GM21576 (cell line): Measurements from ENCODE around the gene L3MBTL4.
A peak's percentile ranks its signal among the peaks of the same experiment; 100 is the strongest.
"Not testable (repeated sequence)": the region's sequence is repeated elsewhere in the genome, so short reads cannot be mapped to it uniquely, and the experiment has no call there.

ENCODE experiments used
- ATAC-seq: cut with Tn5 transposase; IDR thresholded peaks from one replicate; pipeline ENCODE4 v1.9.1; 2021; ENCODE audit warnings: mild to moderate bottlenecking, moderate library complexity; ENCODE audit not compliant: unreplicated experiment

L3MBTL4 gene

DNA sequence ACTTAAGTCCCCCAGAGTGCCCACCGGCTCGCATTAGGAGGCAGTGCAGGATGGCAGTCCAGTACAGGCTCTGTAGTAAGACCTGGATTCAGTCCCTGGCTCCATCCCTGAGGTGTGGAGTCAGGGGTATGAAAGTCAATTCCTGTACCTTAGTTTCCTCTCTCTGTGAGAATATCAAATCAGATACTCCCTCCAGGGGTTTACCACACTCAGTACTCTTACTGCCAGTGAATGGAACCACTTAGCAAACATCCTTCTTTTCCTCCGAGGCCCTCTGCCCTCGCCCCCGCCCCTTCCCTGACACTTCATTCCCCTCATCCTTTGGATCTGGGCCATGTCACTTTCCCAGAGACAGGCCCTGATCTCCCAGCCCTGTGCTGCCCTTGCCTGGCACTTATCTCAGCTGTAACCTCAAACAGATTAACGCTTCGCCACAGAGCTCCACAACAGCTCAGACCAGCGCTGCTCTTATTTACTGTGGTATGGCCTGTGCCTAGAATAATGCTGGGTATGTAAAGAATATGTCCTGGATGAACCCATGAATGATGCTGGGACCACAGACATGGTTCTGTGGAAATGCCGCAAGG, 360.4 kb downstream of the L3MBTL4 start:
- ATAC-seq = no peak

DNA sequence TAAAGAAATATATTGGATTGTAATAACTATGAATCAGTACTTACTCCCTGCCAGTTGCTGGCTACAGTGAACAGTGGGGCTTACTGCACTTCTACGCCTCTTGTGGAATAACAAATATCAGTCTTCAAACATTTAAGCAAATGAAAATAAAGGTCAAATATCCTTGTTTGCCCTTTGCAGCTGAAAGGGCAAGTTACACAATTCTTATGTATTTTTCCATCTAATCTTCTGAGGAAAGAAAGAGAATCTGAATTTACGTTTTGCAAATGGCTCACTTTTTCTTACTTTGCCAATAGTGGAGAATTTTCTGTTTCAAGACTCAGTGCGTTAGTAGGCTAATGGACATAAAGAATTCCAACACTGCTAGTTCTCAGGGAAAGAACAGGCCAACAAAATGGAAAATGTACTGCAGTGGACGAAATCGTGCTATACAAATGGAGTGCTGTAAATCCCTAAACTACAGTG, 362.2 kb downstream of the L3MBTL4 start:
- ATAC-seq = no peak

GRCh38 chr18:6047596-6047995, 367.1 kb downstream of the L3MBTL4 start:
- not testable (repeated sequence) for ATAC-seq

GRCh38 chr18:6044773-6045172, 369.9 kb downstream of the L3MBTL4 start:
- ATAC-seq = no peak

GRCh38 chr18:6044319-6044718, 370.4 kb downstream of the L3MBTL4 start:
- no peak for ATAC-seq

- no peak for ATAC-seq
These were observed 375.7 kb downstream of the L3MBTL4 start for GRCh38 chr18:6039055-6039454.

DNA sequence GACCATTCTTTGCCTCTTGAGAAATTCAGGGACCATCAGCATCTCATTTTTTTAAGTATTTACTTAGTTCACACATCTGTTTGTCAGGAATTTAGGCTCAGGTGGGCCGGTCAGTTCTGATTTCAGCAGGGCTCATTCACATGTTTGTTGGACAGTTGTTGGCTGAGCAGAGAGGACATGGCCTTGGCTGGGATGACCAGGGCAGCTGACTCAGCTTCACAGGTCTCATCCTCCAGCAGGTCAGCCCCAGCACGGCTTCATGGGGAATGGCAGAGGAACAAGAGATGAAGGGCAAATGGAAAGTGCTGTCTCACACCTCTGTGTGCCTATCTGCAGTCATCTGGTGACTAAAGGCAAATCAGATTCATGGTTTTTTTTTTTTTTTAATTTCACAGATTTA, 383.3 kb downstream of the L3MBTL4 start:
- ATAC-seq = no peak

DNA sequence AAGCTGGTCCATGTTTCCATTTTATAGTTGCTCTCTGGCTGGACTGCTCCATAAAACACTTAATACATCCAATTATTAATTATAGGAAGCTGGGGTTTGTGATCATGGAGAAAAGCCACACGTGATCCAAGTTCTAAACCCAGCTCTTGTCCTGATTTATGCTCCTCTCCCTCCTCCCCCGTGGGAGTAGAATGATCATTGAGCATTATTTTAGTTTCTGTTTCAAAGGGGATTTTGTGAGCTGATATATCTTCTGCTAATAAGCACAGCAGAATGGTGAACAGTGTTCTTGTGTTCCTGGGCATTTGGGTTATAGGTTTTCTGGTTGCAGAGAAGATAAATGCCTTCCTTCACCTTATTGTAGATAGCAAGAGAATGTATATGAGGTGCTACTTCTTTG, 383.7 kb downstream of the L3MBTL4 start:
- no peak for ATAC-seq

- no peak for ATAC-seq
These were observed 389.9 kb downstream of the L3MBTL4 start for GRCh38 chr18:6024745-6025248.

- no peak for ATAC-seq
These were observed 391.2 kb downstream of the L3MBTL4 start for GRCh38 chr18:6023551-6023950.

DNA sequence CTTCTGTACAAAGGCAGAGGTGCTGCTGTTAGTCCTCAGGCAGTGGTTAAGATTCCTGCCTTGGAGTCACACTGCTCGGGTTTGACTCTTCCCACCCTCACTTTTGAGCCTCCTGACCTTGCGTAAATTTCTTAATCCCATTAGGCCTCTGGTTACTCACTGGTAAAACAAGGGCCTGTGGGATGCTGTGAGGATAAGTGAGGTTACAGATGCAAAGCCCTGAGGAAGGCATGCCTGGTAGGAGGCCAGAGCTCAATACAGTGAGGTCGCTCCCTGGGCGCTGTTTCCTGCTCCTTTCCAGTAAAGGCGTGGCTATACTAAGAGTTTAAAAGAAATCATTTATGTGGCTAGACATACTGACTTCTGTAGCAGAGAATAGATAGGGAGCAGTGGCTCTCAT, 391.9 kb downstream of the L3MBTL4 start:
- ATAC-seq = no peak

GRCh38 chr18:6022074-6022444, 392.7 kb downstream of the L3MBTL4 start:
- ATAC-seq = no peak

- no peak for ATAC-seq
These were observed 393.2 kb downstream of the L3MBTL4 start for GRCh38 chr18:6021306-6022073.

- ATAC-seq = no peak
These were observed 396.0 kb downstream of the L3MBTL4 start for GRCh38 chr18:6018671-6019070.

- ATAC-seq = no peak
These were observed 397.5 kb downstream of the L3MBTL4 start for GRCh38 chr18:6017171-6017570.

DNA sequence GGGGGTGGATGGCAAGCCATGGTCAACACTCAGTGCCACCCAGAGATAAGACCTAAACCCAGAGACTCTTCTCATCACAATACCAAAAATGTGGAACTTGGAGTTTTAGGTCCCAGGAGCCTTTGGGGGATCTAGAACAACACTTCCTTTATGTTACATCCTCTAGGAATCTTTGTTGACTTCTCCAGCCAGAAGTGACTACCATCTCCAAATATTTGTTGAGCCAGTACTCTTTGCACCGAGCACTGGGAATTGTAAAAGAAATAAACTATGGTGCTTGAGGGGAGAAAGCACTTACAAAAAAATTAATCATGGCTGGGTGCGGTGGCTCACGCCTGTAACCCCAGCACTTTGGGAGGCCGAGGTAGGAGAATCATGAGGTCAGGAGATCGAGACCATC, 399.3 kb downstream of the L3MBTL4 start:
- no peak for ATAC-seq

DNA sequence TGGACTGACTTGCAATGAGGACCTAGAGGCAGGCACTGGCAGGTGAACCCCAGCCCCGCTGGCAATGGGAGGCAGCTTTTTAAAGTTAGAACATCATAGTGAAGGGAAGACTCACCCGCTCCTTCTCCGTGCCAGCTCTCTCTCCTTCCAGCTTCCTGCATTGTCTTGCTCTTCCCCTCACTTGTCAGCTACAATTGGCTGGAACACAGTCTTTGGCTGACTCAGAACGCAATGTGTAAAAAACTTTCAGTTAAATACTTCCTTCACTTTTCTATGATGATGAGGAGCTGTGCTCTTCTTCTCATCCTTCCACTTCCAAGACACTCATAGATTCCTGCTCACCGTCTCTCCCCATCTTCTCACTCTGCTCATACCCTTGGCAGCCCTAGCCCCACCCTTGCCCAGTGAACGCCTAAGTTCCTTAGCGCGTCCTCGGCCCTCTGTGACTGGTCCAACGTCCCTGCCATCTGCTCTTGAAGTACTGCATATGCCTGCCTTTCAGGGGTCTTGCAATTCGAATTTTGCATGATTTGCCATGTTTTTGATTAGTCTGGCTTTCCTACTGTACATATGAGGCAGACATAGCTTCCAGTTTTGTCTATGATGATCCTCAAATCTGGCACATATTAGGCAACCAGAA, 401.4 kb downstream of the L3MBTL4 start:
- no peak for ATAC-seq

DNA sequence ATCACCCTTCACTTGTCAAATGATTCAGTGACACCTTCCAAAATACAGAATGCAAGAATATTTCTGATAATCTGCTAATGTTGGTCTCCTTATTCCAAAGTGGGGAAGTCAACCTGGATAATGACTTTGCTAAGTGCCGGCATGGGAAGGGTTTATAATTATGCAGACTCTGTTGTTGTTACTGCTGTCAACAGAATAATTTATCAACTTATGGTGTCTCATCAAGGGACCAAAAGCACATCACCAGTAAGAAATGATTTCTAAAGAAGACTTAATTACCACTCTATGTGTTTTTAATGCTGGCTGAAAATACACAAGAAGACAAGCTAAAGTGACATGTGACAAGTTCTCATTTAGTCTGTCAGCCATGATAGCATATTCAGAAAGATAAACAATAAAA, 403.8 kb downstream of the L3MBTL4 start:
- ATAC-seq = no peak

- ATAC-seq = no peak
These were observed 404.4 kb downstream of the L3MBTL4 start for GRCh38 chr18:6010284-6010683.

DNA sequence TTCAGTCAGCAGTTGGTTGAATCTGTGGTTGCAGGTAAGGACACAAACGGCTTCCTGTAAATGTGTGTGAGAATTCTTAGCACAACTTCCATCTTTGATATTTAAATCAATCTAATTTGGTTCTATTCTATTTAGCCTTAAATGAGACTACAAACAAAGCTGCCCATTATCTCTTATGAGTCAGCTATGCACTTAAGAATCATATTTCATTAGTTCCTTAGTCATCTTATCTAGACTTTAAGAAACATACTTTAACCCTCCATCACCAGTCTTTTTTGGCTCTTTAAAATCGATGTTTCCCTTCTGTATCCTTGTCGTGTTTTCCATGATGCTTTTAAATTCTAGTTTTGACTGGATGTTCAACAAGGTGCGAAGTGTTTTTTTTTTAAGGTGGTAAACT, 405.0 kb downstream of the L3MBTL4 start:
- no peak for ATAC-seq

GRCh38 chr18:6004683-6005082, 410.0 kb downstream of the L3MBTL4 start:
- peak; percentile 98 for ATAC-seq

- peak; percentile 54 for ATAC-seq
These were observed 410.6 kb downstream of the L3MBTL4 start for GRCh38 chr18:6004119-6004518.
